OCI-LY7 (cell line): ENCODE results near the gene CD226.

Experiments used
- CTCF ChIP-seq: fragments of 200-600 bp; sonication (generic); conservative IDR thresholded peaks from 2 replicates; pipeline ENCODE4 v1.5.1; 2014; ENCODE audit warnings: mild to moderate bottlenecking, antibody characterized with exemption, low read length, moderate library complexity, mixed read lengths
- EZH2phosphoT487 ChIP-seq: fragments of 200-600 bp; sonication (generic); IDR thresholded peaks from 2 replicates; pipeline ENCODE4 v1.6.1; 2018; ENCODE audit warnings: low read depth, borderline replicate concordance, mild to moderate bottlenecking, mixed run types, antibody characterized with exemption, low read length, moderate library complexity, mixed read lengths

GRCh38 chr18:69906765-69907164 lies 40.9 kb downstream of the CD226 start:
- TF ChIP-seq CTCF (no peak), EZH2phosphoT487 (no peak)
